Hepatocyte (in vitro differentiated cells): ENCODE results near the gene MYEOV. TPM values are rescaled to one million over a fixed set of nuclear protein-coding genes. Genes with fewer than 3 reads are reported as not detected.

Experiments used
- DNase-seq: peaks from one replicate; pipeline ENCODE4 v3.0.0-alpha.2; 2016; ENCODE audit warnings: low spot score
- H2AFZ ChIP-seq: fragments of 200-600 bp; sonication (generic); 2 replicates; pipeline ENCODE4 v1.6.0; 2016; ENCODE audit warnings: antibody characterized with exemption, mild to moderate bottlenecking
- H3K27ac ChIP-seq: fragments of 200-600 bp; sonication (generic); 2 replicates; pipeline ENCODE4 v1.5.1; 2016; ENCODE audit warnings: mild to moderate bottlenecking
- H3K27me3 ChIP-seq: fragments of 200-600 bp; sonication (generic); 2 replicates; pipeline ENCODE4 v1.6.1; 2016
- H3K36me3 ChIP-seq: fragments of 200-600 bp; sonication (generic); replicated peaks from 2 replicates; pipeline ENCODE4 v1.5.1; 2016; ENCODE audit warnings: low read depth; ENCODE audit not compliant: insufficient read depth
- H3K4me1 ChIP-seq: fragments of 200-600 bp; sonication (generic); 2 replicates; pipeline ENCODE4 v1.5.1; 2016; ENCODE audit warnings: mild to moderate bottlenecking, moderate library complexity; ENCODE audit not compliant: insufficient read depth
- H3K4me2 ChIP-seq: fragments of 200-600 bp; sonication (generic); 2 replicates; pipeline ENCODE4 v1.6.0; 2016
- H3K4me3 ChIP-seq: fragments of 200-600 bp; sonication (generic); 2 replicates; pipeline ENCODE4 v1.5.1; 2016; ENCODE audit warnings: mild to moderate bottlenecking
- H3K79me2 ChIP-seq: fragments of 200-600 bp; sonication (generic); 2 replicates; pipeline ENCODE4 v1.6.0; 2017; ENCODE audit warnings: mild to moderate bottlenecking
- H3K9me2 ChIP-seq: fragments of 200-600 bp; sonication (generic); replicated peaks from 2 replicates; pipeline ENCODE4 v1.6.0; 2017; ENCODE audit warnings: mild to moderate bottlenecking; ENCODE audit not compliant: insufficient read depth
- H3K9me3 ChIP-seq: fragments of 200-600 bp; sonication (generic); 2 replicates; pipeline ENCODE4 v1.5.1; 2016; ENCODE audit warnings: low read depth, mild to moderate bottlenecking
- H4K20me1 ChIP-seq: fragments of 200-600 bp; sonication (generic); 2 replicates; pipeline ENCODE4 v1.6.0; 2016; ENCODE audit warnings: mild to moderate bottlenecking; ENCODE audit not compliant: insufficient read depth, poor library complexity, severe bottlenecking
- CTCF ChIP-seq: fragments of 200-600 bp; sonication (generic); IDR thresholded peaks from 2 replicates; pipeline ENCODE4 v1.5.1; 2016; ENCODE audit warnings: antibody characterized with exemption, mild to moderate bottlenecking; ENCODE audit not compliant: poor library complexity
- EZH2 ChIP-seq: fragments of 200-600 bp; sonication (generic); IDR thresholded peaks from 2 replicates; pipeline ENCODE4 v1.6.1; 2016; ENCODE audit warnings: antibody characterized with exemption, mild to moderate bottlenecking, borderline replicate concordance
- EZH2phosphoT487 ChIP-seq: fragments of 200-600 bp; sonication (generic); IDR thresholded peaks from one replicate; pipeline ENCODE4 v1.6.1; 2018; ENCODE audit warnings: antibody characterized with exemption, mild to moderate bottlenecking, low read depth, moderate library complexity; ENCODE audit not compliant: unreplicated experiment, severe bottlenecking
- WGBS: methylation state at CpG from one replicate; pipeline ENCODE4 v1.1.6; 2016; ENCODE audit warnings: low lambda C conversion rate; ENCODE audit errors: missing lambda C conversion rate; 5-methylcytosine and 5-hydroxymethylcytosine counted together
- polyA plus RNA-seq: library from polyadenylated mRNA; unstranded; fragments of >200 nt; fragmentation: Nextera tagmentation; extraction: Ambion mirVana; gene quantifications from 2 replicates; pipeline ENCODE4 v1.2.1, GENCODE V29; 2016
- total RNA-seq: library from RNA; depleted of rRNA; stranded (reverse); fragments of >200 nt; gene quantifications from 2 replicates; pipeline ENCODE4 v1.2.3, GENCODE V29; 2014

MYEOV gene
- total and polyA plus RNA-seq, 2 experiments from 2014 or later: not detected

GRCh38 chr11:69309631-69310280 lies 15.8 kb downstream of the MYEOV start:
- DNase-seq: no peak
- Histone ChIP-seq H3K27ac (no peak overlapping the region), H3K9me2 (no peaks in the 10 kb centered on the region), H3K27me3 (no peaks in the 10 kb centered on the region), H2AFZ (no peak overlapping the region), H3K79me2 (no peaks in the 10 kb centered on the region), H3K36me3 (no peaks in the 10 kb centered on the region), H3K4me1 (peaks cover 13% of the 10 kb centered on the region), H3K4me2 (no peak overlapping the region), H4K20me1 (no peaks in the 10 kb centered on the region), H3K9me3 (no peaks in the 10 kb centered on the region), H3K4me3 (no peak overlapping the region)
- no peak for TF ChIP-seq EZH2phosphoT487
- TF ChIP-seq EZH2: no peak
- TF ChIP-seq CTCF: no peak
- 82% methylated on average over 8 of the region's 8 CpGs for WGBS

- H4K20me1 ChIP-seq: no peaks in the 10 kb centered on the region
- WGBS: 86% methylated on average over 13 of the region's 13 CpGs
- no peak overlapping the region for H3K27ac ChIP-seq
- no peak for DNase-seq
- no peak overlapping the region for H3K4me3 ChIP-seq
- H3K36me3 ChIP-seq: no peaks in the 10 kb centered on the region
- no peak overlapping the region for H3K4me2 ChIP-seq
- no peaks in the 10 kb centered on the region for H3K9me2 ChIP-seq
- H3K27me3 ChIP-seq: no peaks in the 10 kb centered on the region
- H3K9me3 ChIP-seq: no peaks in the 10 kb centered on the region
- TF ChIP-seq EZH2phosphoT487 (no peak), CTCF (no peak), EZH2 (no peak)
- H2AFZ ChIP-seq: no peak overlapping the region
- H3K79me2 ChIP-seq: no peaks in the 10 kb centered on the region
- peaks cover 13% of the 10 kb centered on the region for H3K4me1 ChIP-seq
Observed at GRCh38 chr11:69310351-69310750, 16.4 kb downstream of the MYEOV start.

DNA sequence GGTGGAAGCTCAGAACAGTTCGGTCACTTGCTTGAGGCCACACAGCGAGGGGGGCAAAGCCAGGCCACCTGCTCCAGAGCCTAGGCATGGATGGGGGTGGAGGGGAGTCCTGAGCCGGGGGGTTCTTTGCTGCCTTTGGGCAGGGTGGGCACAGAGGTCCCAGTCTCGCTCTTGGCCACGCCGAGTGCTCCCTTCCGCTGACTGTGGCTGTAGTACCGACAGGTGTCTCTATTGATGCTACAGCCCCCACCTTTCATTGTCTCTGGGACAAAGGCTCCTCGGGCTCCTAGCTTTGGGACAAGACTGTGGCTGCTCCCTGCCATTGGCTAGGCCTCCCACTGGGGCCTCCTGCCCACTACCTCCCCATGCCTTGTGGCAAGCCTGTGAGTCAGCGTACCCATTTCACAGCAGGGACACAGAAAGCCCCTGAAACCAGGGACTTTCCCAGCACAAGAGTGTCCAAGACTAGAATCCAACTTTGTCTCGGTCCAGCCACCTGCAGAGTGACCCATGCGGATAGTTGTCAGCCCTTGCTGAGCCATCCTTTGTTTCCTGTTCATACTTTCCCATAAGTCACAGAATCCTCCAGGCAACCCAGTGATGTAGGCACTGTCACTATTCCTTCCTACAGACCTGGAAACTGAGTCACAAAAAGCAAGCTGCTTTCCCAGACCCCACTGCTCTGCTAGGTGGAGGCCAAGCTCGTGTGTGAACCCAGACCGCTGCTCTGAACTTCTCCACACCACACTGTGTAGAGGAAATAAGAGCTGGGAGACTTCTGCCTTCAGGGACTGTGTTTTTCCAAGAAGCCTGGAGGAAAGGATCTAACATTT lies 17.2 kb downstream of the MYEOV start:
- Histone ChIP-seq H3K27me3 (no peaks in the 10 kb centered on the region), H4K20me1 (no peaks in the 10 kb centered on the region), H3K27ac (peak overlapping the region; percentile 36), H2AFZ (no peak overlapping the region), H3K4me2 (no peak overlapping the region), H3K36me3 (no peaks in the 10 kb centered on the region), H3K9me3 (no peaks in the 10 kb centered on the region), H3K4me1 (peaks cover 13% of the 10 kb centered on the region), H3K4me3 (no peak overlapping the region), H3K79me2 (no peaks in the 10 kb centered on the region), H3K9me2 (no peaks in the 10 kb centered on the region)
- no peak for TF ChIP-seq EZH2phosphoT487
- TF ChIP-seq CTCF: no peak
- no peak for TF ChIP-seq EZH2
- WGBS: 85% methylated on average over 12 of the region's 14 CpGs
- DNase-seq: no peak
